ENCODE measurements around the gene AQP3. TPM values are rescaled to one million over a fixed set of nuclear protein-coding genes. Genes with fewer than 3 reads are reported as not detected.
A peak's percentile ranks its signal among the peaks of the same experiment; 100 is the strongest.

Gene AQP3
- total RNA-seq, 4 donors from 2014 or later: 1,484 to 2,988 (median 2,291) TPM

- 94 to 95% methylated on average over 9 to 10 of the region's 10 CpGs for WGBS, 2 donors
- Histone ChIP-seq H3K4me1 (peaks cover 0 to 26% (median 12%) of the 10 kb centered on the region in 3 donors), H3K27me3 (no peaks in the 10 kb centered on the region), H3K27ac (no peak overlapping the region), H3K36me3 (peaks cover 4 to 9% (median 4%) of the 10 kb centered on the region in 3 donors), H3K4me3 (no peak overlapping the region), H3K9me3 (no peaks in the 10 kb centered on the region)
- TF ChIP-seq CTCF (IDR thresholded peaks at IDR 0.05) (no peak), POLR2A (IDR thresholded peaks at IDR 0.05) (no peak)
- no peak for DNase-seq
- intact Hi-C loops (cut with DNase I): no loop called here
Measured at GRCh38 chr9:33476503-33476902, 29.1 kb upstream of the AQP3 start.

- H3K4me3 ChIP-seq: no peak overlapping the region
- no peak overlapping the region for H3K27ac ChIP-seq
- DNase-seq: no peak
- TF ChIP-seq CTCF (IDR thresholded peaks at IDR 0.05) (no peak), POLR2A (IDR thresholded peaks at IDR 0.05) (no peak)
- intact Hi-C loops (cut with DNase I): no loop called here
- H3K9me3 ChIP-seq: no peaks in the 10 kb centered on the region
- WGBS, 2 donors: 70 to 100% methylated on average over 1 of the region's 1 CpG
- H3K27me3 ChIP-seq: no peaks in the 10 kb centered on the region
- H3K36me3 ChIP-seq: peaks cover 5 to 21% (median 10%) of the 10 kb centered on the region in 3 donors
- peaks cover 0 to 34% (median 12%) of the 10 kb centered on the region in 3 donors for H3K4me1 ChIP-seq
Measured at GRCh38 chr9:33475357-33475756, 28.0 kb upstream of the AQP3 start.

GRCh38 chr9:33473643-33474352 lies 26.4 kb upstream of the AQP3 start, which contains the start of gene NOL6:
Gene NOL6 (minus strand): TSS chr9:33473924. CDS start chr9:33473842, 82 bp downstream.
- Histone ChIP-seq H3K4me3 (peak within 1 kb of the TSS; percentile 70 to 94 (median 88)), H3K9me3 (no peaks in the 10 kb centered on the region), H3K27ac (peak within 1 kb of the TSS; percentile 69 to 85 (median 76)), H3K27me3 (no peaks in the 10 kb centered on the region), H3K36me3 (peaks cover 18 to 36% (median 24%) of the 10 kb centered on the region in 3 donors), H3K4me1 (peaks cover 0 to 34% (median 12%) of the 10 kb centered on the region in 3 donors)
- intact Hi-C loops (cut with DNase I): no loop called here
- 0% methylated on average over 29 to 30 of the region's 32 CpGs for WGBS, 2 donors
- TF ChIP-seq CTCF (IDR thresholded peaks at IDR 0.05): peak in 1 of 6 experiments; percentile 37
- TF ChIP-seq POLR2A (IDR thresholded peaks at IDR 0.05): peak in 3 of 4 donors; percentile 21 to 68 (median 68)
- DNase-seq: peak; percentile 92

GRCh38 chr9:33472881-33473615 lies 25.7 kb upstream of the AQP3 start:
- WGBS, 2 donors: 8 to 12% methylated on average over 13 to 18 of the region's 18 CpGs
- Histone ChIP-seq H3K27ac (peak overlapping the region; percentile 69 to 85 (median 74)), H3K27me3 (no peaks in the 10 kb centered on the region), H3K4me3 (peak overlapping the region; percentile 70 to 94 (median 88)), H3K4me1 (peaks cover 0 to 34% (median 12%) of the 10 kb centered on the region in 3 donors), H3K9me3 (no peaks in the 10 kb centered on the region), H3K36me3 (peaks cover 25 to 44% (median 31%) of the 10 kb centered on the region in 3 donors)
- intact Hi-C loops (cut with DNase I): no loop called here
- DNase-seq: no peak
- no peak for TF ChIP-seq CTCF (IDR thresholded peaks at IDR 0.05)
- no peak for TF ChIP-seq POLR2A (IDR thresholded peaks at IDR 0.05)
